GM21423 (cell line): ENCODE measurements around the gene ASS1.
"Not testable (repeated sequence)": the region's sequence is repeated elsewhere in the genome, so short reads cannot be mapped to it uniquely, and the experiment has no call there.

Experiments
- ATAC-seq: cut with Tn5 transposase; IDR thresholded peaks from one replicate; pipeline ENCODE4 v1.9.1; 2021; ENCODE audit warnings: mild to moderate bottlenecking, moderate library complexity; ENCODE audit not compliant: unreplicated experiment

Gene ASS1

GRCh38 chr9:130433168-130433946 lies 11.4 kb upstream of the ASS1 start:
- ATAC-seq = no peak

- ATAC-seq = no peak
These were observed 10.9 kb upstream of the ASS1 start for GRCh38 chr9:130433947-130434262.

- ATAC-seq = not testable (repeated sequence)
These were observed 10.1 kb upstream of the ASS1 start for GRCh38 chr9:130434656-130435055.

GRCh38 chr9:130437011-130437789 lies 7.6 kb upstream of the ASS1 start:
- no peak for ATAC-seq

- ATAC-seq = no peak
These were observed 6.3 kb upstream of the ASS1 start for GRCh38 chr9:130438382-130438981.

- ATAC-seq = no peak
These were observed 3.7 kb upstream of the ASS1 start for GRCh38 chr9:130441031-130441430.

- no peak for ATAC-seq
These were observed 1.9 kb upstream of the ASS1 start for GRCh38 chr9:130442746-130443455.

- ATAC-seq = no peak
These were observed 1.3 kb upstream of the ASS1 start for GRCh38 chr9:130443456-130443801.

GRCh38 chr9:130443840-130444492 lies 795 bp upstream of the ASS1 start:
- no peak for ATAC-seq

GRCh38 chr9:130445268-130445983 lies 665 bp downstream of the ASS1 start:
- no peak for ATAC-seq

- no peak for ATAC-seq
These were observed 1.5 kb downstream of the ASS1 start for GRCh38 chr9:130446101-130446861.

GRCh38 chr9:130447193-130447816 lies 2.5 kb downstream of the ASS1 start:
- no peak for ATAC-seq

- ATAC-seq = no peak
These were observed 3.4 kb downstream of the ASS1 start for GRCh38 chr9:130448035-130448624.

GRCh38 chr9:130448771-130449603 lies 4.2 kb downstream of the ASS1 start:
- no peak for ATAC-seq

- ATAC-seq = no peak
These were observed 5.7 kb downstream of the ASS1 start for GRCh38 chr9:130450344-130451003.

- ATAC-seq = no peak
These were observed 6.2 kb downstream of the ASS1 start for GRCh38 chr9:130451004-130451390.
